ENCODE data around the gene DDX42. TPM values are rescaled to one million over a fixed set of nuclear protein-coding genes. Genes with fewer than 3 reads are reported as not detected.

DDX42 gene
- total RNA-seq, 1 donor from 2014 or later: 110 TPM

DNA sequence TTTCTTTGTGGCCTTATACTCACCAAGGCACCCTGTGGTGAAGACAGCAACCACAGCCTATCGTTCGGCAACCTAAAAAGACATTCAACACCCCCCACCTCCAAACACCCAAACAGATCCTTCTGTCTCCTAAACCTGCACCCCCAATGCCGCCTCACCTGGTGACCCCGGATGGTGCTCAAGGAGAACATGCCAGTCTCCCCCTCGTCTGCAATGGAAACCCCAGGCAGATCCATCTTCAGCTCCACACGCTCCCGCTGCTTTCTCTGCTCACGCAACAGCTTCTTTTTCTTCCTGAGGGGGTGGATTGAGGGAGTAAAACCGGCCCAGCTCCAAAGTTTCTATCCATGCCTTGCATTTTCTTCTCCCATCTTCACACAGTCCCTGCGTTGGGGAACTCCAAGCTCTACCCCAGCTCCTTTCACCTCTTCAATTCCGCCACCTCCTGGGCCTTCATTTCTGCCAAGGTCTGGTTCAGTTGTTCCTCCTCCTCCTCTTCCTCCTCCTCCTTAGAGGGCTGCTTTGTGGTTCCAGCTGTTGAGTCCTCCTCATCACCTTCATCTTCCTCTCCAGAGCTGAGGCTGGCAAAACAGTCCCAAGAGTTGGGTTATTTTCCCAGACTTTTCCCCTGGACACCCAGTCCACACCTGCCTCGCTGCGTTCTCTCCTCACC lies 49.8 kb downstream of the DDX42 start:
- peaks cover 73% of the 10 kb centered on the region for H3K36me3 Mint-ChIP-seq (ENCODE audit: low read depth, unreplicated experiment)

DNA sequence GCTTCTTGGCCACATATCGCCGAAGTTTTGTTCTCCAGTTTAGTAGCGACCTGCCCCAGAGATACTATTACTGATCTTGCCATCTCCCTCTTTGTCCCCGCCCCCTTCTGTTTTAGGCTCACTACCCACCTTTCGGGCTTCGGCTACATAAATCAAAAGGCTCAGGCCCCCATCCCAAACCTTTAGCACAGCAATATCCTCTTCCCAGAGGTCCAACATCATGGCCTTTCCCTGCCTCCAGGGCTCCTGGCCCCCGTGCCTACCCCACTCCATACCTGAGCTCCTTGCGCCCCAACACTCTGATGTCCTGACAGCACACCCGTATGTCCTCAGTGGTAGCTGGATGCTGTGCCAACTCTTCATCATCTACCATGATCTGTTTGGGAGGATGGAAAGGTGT lies 50.4 kb downstream of the DDX42 start:
- Mint-ChIP-seq H3K36me3 (ENCODE audit: low read depth, unreplicated experiment) (peaks cover 74% of the 10 kb centered on the region), H3K4me3 (ENCODE audit: unreplicated experiment) (peak overlapping the region; percentile 68), H3K27ac (ENCODE audit: unreplicated experiment) (no peak overlapping the region)

More for the DNA sequence above, 49.8 kb downstream of the DDX42 start:
- no peak for DNase-seq (ENCODE audit: low spot score)
- H3K4me1 Mint-ChIP-seq (ENCODE audit: unreplicated experiment): peaks cover 27% of the 10 kb centered on the region
- H3K9me3 Mint-ChIP-seq (ENCODE audit: unreplicated experiment): no peaks in the 10 kb centered on the region
- no peak overlapping the region for H3K27ac Mint-ChIP-seq (ENCODE audit: unreplicated experiment)
- H3K4me3 Mint-ChIP-seq (ENCODE audit: unreplicated experiment): peak overlapping the region; percentile 68
- peaks cover 28% of the 10 kb centered on the region for H3K27me3 Mint-ChIP-seq (ENCODE audit: unreplicated experiment)
- TF ChIP-seq, protein P1, sequence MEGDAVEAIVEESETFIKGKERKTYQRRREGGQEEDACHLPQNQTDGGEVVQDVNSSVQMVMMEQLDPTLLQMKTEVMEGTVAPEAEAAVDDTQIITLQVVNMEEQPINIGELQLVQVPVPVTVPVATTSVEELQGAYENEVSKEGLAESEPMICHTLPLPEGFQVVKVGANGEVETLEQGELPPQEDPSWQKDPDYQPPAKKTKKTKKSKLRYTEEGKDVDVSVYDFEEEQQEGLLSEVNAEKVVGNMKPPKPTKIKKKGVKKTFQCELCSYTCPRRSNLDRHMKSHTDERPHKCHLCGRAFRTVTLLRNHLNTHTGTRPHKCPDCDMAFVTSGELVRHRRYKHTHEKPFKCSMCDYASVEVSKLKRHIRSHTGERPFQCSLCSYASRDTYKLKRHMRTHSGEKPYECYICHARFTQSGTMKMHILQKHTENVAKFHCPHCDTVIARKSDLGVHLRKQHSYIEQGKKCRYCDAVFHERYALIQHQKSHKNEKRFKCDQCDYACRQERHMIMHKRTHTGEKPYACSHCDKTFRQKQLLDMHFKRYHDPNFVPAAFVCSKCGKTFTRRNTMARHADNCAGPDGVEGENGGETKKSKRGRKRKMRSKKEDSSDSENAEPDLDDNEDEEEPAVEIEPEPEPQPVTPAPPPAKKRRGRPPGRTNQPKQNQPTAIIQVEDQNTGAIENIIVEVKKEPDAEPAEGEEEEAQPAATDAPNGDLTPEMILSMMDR (IDR thresholded peaks at IDR 0.05; ENCODE audit: unreplicated experiment): no peak

DNA sequence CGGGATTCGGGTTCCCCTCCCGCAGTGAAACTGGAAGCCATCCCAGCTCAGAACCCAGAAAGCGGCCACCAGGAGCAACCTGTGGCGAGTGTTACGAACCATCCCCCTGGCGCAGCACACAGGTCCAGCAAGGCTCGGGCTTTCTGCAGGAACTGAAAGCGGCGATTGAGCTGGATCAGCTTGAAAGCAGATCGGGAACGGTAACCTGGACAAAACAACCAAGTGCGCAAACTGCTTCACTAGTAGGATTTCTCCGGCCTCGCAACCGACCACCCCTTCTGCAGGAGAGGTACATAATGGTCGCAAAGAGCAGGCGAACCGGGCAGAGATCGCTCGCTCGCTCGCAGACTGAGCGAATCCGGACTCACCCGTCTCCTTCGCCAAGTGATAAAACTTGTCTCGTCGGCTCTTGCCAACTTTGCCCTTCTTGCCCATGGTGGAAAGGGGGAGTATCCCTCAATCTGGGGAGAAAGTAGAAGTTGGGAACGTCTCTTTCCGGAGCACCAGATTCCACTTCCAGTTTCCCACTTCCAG lies 52.6 kb downstream of the DDX42 start:
- Mint-ChIP-seq H3K4me3 (ENCODE audit: unreplicated experiment) (peak overlapping the region; percentile 100), H3K36me3 (ENCODE audit: low read depth, unreplicated experiment) (peaks cover 79% of the 10 kb centered on the region), H3K27ac (ENCODE audit: unreplicated experiment) (peak overlapping the region; percentile 100), H3K9me3 (ENCODE audit: unreplicated experiment) (no peaks in the 10 kb centered on the region), H3K27me3 (ENCODE audit: unreplicated experiment) (peaks cover 39% of the 10 kb centered on the region), H3K4me1 (ENCODE audit: unreplicated experiment) (peaks cover 45% of the 10 kb centered on the region)
- DNase-seq (ENCODE audit: low spot score): peak; percentile 43
- TF ChIP-seq, protein P1 (IDR thresholded peaks at IDR 0.05; ENCODE audit: unreplicated experiment): no peak

More for the DNA sequence above, 50.4 kb downstream of the DDX42 start:
- TF ChIP-seq, protein P1 (IDR thresholded peaks at IDR 0.05; ENCODE audit: unreplicated experiment): no peak
- peaks cover 27% of the 10 kb centered on the region for H3K4me1 Mint-ChIP-seq (ENCODE audit: unreplicated experiment)
- no peaks in the 10 kb centered on the region for H3K9me3 Mint-ChIP-seq (ENCODE audit: unreplicated experiment)
- peaks cover 32% of the 10 kb centered on the region for H3K27me3 Mint-ChIP-seq (ENCODE audit: unreplicated experiment)
- DNase-seq (ENCODE audit: low spot score): no peak

DNA sequence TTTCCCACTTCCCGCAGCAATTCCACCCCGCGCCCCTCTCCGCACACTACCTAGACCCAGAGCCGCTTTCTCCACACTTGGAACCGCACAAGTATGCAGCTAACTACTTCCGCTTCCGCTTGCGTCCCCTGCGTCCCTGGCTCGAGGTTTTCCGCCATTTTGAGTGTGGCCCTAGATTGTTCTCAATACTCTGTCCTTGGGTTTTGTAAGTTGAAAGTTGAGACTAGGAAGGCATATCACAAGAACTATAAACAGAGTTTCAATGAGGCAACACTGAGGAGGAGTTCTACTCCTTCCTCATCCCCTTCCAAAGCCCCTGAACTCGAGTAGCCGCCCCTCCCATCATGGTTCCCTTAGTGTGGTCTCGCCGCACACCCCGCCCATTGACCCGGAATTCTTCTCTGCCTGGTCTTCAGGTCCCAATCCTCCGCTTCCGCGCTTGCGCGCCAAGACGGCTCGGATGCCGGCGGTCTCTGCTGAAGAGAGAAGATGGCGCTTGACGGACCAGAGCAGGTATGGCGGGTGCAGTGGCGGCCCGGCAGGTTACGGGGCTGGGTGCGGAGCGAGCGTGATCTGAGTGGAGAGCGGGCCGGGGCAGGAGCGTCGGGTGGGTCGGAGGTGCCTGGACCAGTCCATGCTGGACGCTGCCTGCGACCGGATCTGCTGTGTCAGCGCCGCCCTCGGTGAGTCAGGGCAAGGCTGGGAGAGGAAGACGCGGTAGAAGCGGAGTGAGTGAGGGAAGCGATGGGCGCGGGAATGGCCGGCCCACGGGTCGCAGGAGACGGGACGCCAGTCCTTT lies 53.2 kb downstream of the DDX42 start, which contains the start of the genes FTSJ3 and PSMC5:
TSS of gene FTSJ3 (minus strand) at position 662 of the 799 bp plus-strand sequence. CDS start 761 bp downstream, outside the sequence.
TSS of gene PSMC5 (plus strand) at position 430 of the 799 bp plus-strand sequence. CDS start at position 490, 60 bp downstream.
- peak; percentile 85 for DNase-seq (ENCODE audit: low spot score)

More for the DNA sequence above, 53.2 kb downstream of the DDX42 start, which contains the start of the genes FTSJ3 and PSMC5:
- Mint-ChIP-seq H3K4me3 (ENCODE audit: unreplicated experiment) (peak within 1 kb of the TSS; percentile 100), H3K36me3 (ENCODE audit: low read depth, unreplicated experiment) (peaks cover 79% of the 10 kb centered on the region), H3K4me1 (ENCODE audit: unreplicated experiment) (peaks cover 48% of the 10 kb centered on the region), H3K27ac (ENCODE audit: unreplicated experiment) (peak within 1 kb of the TSS; percentile 100), H3K27me3 (ENCODE audit: unreplicated experiment) (peaks cover 38% of the 10 kb centered on the region), H3K9me3 (ENCODE audit: unreplicated experiment) (no peaks in the 10 kb centered on the region)
- TF ChIP-seq, protein P1 (IDR thresholded peaks at IDR 0.05; ENCODE audit: unreplicated experiment): peak; percentile 15

Measured in endothelial cell (in vitro differentiated cells).